COLO668 (cell line): ENCODE results near the gene ACAD10.

Experiments
- DNase-seq: peaks from one replicate; lab custom pipeline; 2025; ENCODE audit not compliant: unreplicated experiment; lab: John Stamatoyannopoulos, UW

ACAD10 gene

GRCh38 chr12:111775205-111776193, 89.6 kb downstream of the ACAD10 start:
- peak; percentile 71 for DNase-seq

DNA sequence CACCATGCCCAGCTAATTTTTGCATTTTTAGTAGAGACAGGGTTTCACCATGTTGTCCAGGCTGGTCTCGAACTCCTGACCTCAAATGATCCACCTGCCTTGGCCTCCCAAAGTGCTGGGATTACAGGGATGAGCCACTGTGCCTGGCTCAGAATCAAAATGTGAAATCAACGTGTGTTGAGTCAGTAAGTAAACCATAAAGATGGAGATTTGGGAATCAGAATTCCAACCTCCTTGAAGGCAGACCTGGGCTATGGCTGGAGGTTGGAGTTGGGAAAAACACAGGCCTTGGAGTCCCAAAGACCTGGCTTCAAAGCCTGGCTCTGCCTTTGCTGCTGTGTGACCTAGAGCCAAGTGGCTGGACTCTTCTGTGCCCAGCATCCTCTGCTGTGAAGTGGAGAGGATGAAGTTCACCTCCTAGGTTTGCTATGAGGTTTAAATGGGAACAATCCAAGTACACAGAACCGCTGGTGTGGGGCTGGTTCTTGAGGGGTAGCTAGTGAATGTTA, 91.0 kb downstream of the ACAD10 start:
- DNase-seq, result no peak

- DNase-seq, result peak; percentile 78
Measured at GRCh38 chr12:111777345-111778045, 91.6 kb downstream of the ACAD10 start.

GRCh38 chr12:111780166-111780565, 94.3 kb downstream of the ACAD10 start:
- no peak for DNase-seq

DNA sequence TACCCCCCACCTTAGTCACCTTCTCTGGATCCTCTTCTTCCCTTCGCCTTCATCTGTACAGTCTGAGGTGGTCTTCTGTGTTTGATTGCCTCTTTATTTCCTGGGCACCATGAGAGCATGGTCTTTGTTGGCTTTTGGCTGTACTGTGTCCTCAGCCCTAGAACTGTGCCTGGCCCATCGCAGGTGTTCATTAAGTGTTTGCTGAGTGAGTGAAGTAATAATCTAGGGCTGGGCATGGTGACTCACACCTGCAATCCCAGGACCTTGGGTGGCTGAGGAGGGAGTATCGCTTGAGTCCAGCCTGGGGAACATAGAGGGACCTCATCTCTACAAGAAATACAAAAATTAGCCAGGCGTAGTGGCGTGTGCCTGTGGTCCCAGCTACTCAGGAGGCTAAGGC, 94.8 kb downstream of the ACAD10 start:
- peak; percentile 51 for DNase-seq

DNA sequence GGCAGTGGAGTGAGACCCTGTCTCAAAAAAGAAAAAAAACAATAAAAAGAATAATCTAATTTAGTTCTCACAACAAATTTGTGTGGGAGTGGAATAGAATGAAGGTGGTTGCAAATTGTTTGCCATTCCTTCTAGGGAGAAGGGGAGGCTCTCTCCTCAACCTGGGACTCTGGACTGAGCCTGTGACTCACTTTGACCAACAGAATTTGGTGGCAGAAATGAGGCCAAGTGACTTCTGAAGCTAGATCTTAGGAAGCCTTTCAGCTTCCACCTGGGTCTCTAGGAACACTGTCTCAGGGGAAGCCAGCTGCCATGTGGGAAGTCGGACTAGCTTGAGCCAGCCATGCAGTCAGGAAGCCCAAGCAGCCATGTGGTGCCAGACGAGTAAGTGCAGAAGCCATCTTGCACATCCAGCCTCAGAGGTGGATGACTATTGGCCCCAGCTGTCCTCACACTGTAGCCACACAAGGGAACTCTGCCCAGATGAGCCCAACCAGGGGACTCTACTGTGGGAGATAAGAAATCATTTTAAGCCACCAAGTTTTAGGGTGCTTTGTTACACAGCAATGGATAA, 95.3 kb downstream of the ACAD10 start:
- no peak for DNase-seq

DNA sequence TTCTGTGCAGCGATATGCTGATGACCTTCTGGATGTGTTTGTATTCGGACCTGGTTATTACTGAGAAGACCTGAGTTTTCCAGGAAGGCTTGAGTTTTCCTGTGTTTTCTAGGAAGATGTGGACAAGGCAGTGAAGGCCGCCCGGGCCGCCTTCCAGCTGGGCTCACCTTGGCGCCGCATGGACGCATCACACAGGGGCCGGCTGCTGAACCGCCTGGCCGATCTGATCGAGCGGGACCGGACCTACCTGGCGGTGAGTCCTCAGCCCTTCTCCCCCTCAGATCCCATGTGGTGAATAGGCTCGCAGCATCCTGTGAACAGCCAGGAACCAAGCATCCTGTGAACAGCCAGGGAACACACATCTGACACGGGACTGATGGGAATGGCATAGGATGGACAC, 97.2 kb downstream of the ACAD10 start:
- DNase-seq, result no peak

DNA sequence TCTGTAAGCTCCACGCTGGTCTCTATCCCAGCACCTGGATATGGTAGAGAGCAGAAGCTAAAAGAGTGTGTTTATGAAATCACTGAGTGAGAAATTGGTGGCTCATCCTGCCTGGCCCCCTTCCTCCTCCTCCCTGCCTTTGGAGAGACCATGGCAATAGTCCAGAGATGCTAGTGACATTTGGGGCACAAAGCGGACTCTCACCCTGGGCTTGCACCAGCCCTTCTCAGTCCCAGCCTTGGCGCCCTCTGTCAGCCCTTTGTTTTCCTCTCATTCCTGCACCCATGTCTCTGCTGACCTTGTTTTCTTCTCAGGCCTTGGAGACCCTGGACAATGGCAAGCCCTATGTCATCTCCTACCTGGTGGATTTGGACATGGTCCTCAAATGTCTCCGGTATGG, 99.1 kb downstream of the ACAD10 start:
- DNase-seq, result no peak

GRCh38 chr12:111785651-111786050, 99.8 kb downstream of the ACAD10 start:
- no peak for DNase-seq

GRCh38 chr12:111788178-111788654, 102.4 kb downstream of the ACAD10 start:
- peak; percentile 50 for DNase-seq

DNA sequence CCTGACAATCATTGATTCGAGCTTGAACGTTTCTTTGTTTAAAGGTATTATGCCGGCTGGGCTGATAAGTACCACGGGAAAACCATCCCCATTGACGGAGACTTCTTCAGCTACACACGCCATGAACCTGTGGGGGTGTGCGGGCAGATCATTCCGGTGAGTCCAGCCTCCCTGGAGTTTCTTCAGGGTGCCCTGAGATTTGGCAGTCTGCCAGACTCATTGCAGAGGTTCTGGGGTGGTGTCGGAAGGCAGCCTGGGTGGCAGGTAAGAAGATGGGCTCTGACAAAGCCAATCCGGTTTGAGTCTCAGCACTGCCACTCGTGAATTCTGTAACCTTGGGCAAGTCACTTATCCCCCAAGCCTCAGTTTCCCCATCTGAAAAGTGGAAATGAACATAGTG, 103.9 kb downstream of the ACAD10 start:
- DNase-seq, result no peak

- DNase-seq, result no peak
Measured at GRCh38 chr12:111791507-111791906, 105.7 kb downstream of the ACAD10 start.

DNA sequence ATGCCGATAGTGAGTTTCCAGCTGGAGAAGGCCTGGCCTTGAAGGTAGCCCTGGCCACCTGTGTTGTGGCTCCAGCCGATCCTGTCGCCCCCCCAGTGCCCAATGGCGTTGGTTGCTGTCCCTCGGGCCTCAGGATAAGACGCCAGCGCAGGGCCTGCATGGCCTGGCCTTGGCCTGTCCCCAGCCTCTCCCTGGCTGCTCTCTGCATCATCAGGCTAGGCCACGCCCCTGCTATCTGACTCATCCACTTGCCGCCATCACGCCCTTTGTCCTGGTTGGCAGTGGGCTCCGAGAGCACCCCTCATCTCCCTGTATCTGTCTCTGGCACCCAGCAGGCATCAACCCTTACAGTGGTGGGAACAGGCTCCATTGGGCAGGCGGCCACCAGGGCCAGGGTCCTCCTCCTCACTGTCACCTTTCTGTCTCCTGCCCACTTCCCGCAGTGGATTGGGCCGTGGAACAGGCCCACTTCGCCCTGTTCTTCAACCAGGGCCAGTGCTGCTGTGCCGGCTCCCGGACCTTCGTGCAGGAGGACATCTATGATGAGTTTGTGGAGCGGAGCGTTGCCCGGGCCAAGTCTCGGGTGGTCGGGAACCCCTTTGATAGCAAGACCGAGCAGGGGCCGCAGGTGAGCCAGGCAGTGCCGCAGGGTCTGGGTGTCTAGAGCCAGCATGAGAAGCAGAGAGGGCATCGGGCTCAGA, 106.5 kb downstream of the ACAD10 start:
- DNase-seq, result no peak

- no peak for DNase-seq
Measured at GRCh38 chr12:111792856-111793235, 107.0 kb downstream of the ACAD10 start.

DNA sequence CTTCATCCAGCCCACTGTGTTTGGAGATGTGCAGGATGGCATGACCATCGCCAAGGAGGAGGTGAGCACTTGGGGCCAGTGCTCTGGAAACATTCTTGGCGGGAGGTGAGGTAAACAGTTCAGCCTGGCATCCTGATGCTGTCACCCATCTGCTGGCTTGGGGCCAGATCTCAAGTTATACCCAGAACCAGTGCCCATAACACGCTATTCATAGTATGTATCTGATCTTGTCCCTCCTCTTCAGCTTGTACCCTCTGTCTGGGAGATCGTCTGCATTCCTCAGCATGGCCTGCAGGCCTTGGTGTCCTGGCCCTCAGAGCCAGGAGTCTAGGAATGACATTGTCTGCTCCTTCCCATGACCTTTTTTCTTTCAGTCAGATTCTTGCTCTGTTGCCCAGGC, 112.3 kb downstream of the ACAD10 start:
- DNase-seq, result no peak

DNA sequence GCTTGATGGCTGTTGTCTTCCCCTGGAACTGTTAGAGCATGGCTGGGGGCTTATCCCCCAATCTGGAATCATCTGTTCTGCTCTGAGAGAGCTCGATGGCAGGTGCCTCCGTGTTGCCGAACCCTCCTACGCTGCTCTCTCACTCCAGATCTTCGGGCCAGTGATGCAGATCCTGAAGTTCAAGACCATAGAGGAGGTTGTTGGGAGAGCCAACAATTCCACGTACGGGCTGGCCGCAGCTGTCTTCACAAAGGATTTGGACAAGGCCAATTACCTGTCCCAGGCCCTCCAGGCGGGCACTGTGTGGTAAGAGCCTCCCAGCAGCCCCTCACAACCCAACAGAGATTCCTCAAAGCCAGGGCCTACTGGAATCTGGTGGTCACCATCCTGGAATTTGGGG, 113.9 kb downstream of the ACAD10 start:
- no peak for DNase-seq

GRCh38 chr12:111803038-111803626, 117.3 kb downstream of the ACAD10 start:
- no peak for DNase-seq

DNA sequence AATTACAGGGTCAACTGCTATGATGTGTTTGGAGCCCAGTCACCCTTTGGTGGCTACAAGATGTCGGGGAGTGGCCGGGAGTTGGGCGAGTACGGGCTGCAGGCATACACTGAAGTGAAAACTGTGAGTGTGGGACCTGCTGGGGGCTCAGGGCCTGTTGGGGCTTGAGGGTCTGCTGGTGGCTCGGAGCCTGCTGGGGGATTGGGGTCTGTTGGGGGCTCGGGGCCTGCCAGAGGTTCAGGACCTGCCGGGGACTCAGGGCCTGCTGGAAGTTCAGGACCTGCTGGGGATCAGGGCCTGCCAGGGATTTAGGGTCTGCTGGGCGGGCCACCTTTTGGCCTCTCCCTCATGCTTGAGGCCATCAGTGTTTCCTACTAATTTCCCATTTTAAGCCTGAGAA, 118.0 kb downstream of the ACAD10 start:
- no peak for DNase-seq

DNA sequence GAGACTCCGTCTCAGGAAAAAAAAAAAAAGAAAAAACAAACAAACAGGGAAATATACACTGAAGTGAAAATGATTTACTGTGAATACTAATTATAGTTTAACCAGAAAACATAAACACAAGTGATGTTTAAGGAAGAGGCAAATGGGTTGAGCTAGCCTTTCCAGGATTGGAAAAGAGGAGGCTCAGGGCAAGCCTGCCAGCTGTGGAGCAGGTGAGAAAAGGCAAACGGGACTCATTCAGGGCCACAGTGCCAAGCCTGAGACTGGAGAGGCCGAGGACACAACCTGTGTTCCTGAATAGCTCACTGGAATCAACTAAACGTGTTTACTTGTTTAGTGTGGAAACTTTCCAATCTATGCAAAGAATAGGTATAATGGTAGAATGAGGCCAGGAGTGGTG, 120.5 kb downstream of the ACAD10 start:
- no peak for DNase-seq
